HepG2 (cell line): ENCODE results near the gene RAB32. TPM values are rescaled to one million over a fixed set of nuclear protein-coding genes. Genes with fewer than 3 reads are reported as not detected.

Experiments used
- DNMT1 ChIP-seq: sonication (generic); formaldehyde crosslinking; IDR thresholded peaks from 2 replicates; pipeline ENCODE4 v1.5.1; 2020; ENCODE audit warnings: mild to moderate bottlenecking, missing genetic modification reagents
- HOXA3 ChIP-seq: sonication (generic); formaldehyde crosslinking; IDR thresholded peaks from 2 replicates; pipeline ENCODE4 v1.5.0; 2020; ENCODE audit warnings: missing genetic modification reagents
- MAFK ChIP-seq, 2 experiments: IDR thresholded peaks in 1 of 2; conservative IDR thresholded peaks in 1 of 2; 2 replicates each; pipeline ENCODE4 v1.6.1; 2011; ENCODE audit warnings: improper control_type of control experiment in 2 of 2, low read length in 2 of 2
- NCOA1 ChIP-seq: sonication (generic); formaldehyde crosslinking; IDR thresholded peaks from 2 replicates; pipeline ENCODE4 v1.9.0; 2021; ENCODE audit warnings: missing genetic modification reagents
- PHB2 ChIP-seq: fragments of 450-650 bp; IDR thresholded peaks from 2 replicates; pipeline ENCODE4 v1.6.1; 2018; ENCODE audit not compliant: partially characterized antibody
- PHF20 ChIP-seq: sonication (generic); formaldehyde crosslinking; IDR thresholded peaks from 2 replicates; pipeline ENCODE4 v1.5.0; 2020; ENCODE audit warnings: mild to moderate bottlenecking, missing genetic modification reagents
- POLR2A ChIP-seq, 2 experiments: IDR thresholded peaks; 2 replicates each; pipeline ENCODE4 v1.6.1; 2011; ENCODE audit warnings: low read depth in 2 of 2, low read length in 2 of 2, mild to moderate bottlenecking in 1 of 2, moderate library complexity in 1 of 2; ENCODE audit not compliant: insufficient read depth in 1 of 2
- RBFOX2 ChIP-seq: fragments of 200-400 bp; formaldehyde crosslinking; IDR thresholded peaks from 2 replicates; pipeline ENCODE4 v1.6.1; 2017; ENCODE audit warnings: low read depth, mild to moderate bottlenecking, low read length
- REPIN1 ChIP-seq: sonication (generic); formaldehyde crosslinking; IDR thresholded peaks from 2 replicates; pipeline ENCODE4 v1.8.0; 2022; ENCODE audit warnings: missing genetic modification reagents, low read depth, mild to moderate bottlenecking, borderline replicate concordance
- RFX3 ChIP-seq: IDR thresholded peaks from 2 replicates; pipeline ENCODE4 v1.6.1; 2016; ENCODE audit warnings: missing biosample characterization, missing genetic modification reagents
- SALL2 ChIP-seq: sonication (generic); formaldehyde crosslinking; IDR thresholded peaks from 2 replicates; pipeline ENCODE4 v1.8.1; 2023; ENCODE audit warnings: mild to moderate bottlenecking, missing genetic modification reagents, inconsistent platforms
- ZBTB43 ChIP-seq: sonication (generic); formaldehyde crosslinking; conservative IDR thresholded peaks from 2 replicates; pipeline ENCODE4 v1.4.0; 2020; ENCODE audit warnings: missing genetic modification reagents
- ZNF234 ChIP-seq: sonication (generic); formaldehyde crosslinking; conservative IDR thresholded peaks from 2 replicates; pipeline ENCODE4 v1.5.1; 2020; ENCODE audit warnings: mild to moderate bottlenecking, missing genetic modification reagents
- ZNF678 ChIP-seq: sonication (generic); formaldehyde crosslinking; IDR thresholded peaks from 2 replicates; pipeline ENCODE4 v1.4.0; 2020; ENCODE audit warnings: mild to moderate bottlenecking, missing genetic modification reagents
- ZNF83 ChIP-seq: sonication (generic); formaldehyde crosslinking; IDR thresholded peaks from 2 replicates; pipeline ENCODE4 v1.4.0; 2020; ENCODE audit warnings: missing genetic modification reagents, mild to moderate bottlenecking, borderline replicate concordance
- ZNF878 ChIP-seq: sonication (generic); formaldehyde crosslinking; IDR thresholded peaks from 2 replicates; pipeline ENCODE4 v1.8.1; 2023; ENCODE audit warnings: mild to moderate bottlenecking, missing genetic modification reagents, moderate library complexity
- polyA plus RNA-seq, 8 experiments: library from polyadenylated mRNA; depleted of rRNA in 3 of 8; stranded (reverse) in 7 of 8; unstranded in 1 of 8; fragments of >200 nt; fragmentation: Illumina TruSeq in 4 of 8; extraction: Trizol in 4 of 8; gene quantifications; 2 replicates each; pipeline versions ENCODE4 v1.2.1 to v1.2.3, GENCODE V29; 2011 to 2016; ENCODE audit warnings: low read depth in 4 of 8, missing spikeins in 1 of 8, mixed read lengths in 1 of 8; ENCODE audit not compliant: insufficient read depth in 1 of 8
- total RNA-seq, 5 experiments: library from RNA; depleted of rRNA; stranded (reverse); fragments of >200 nt; fragmentation: Illumina TruSeq; extraction: Trizol; gene quantifications; 2 replicates each; pipeline ENCODE4 v1.2.3, GENCODE V29; 2016; ENCODE audit warnings: low read depth in 1 of 5
- TF ChIP-seq, protein P1 (sequence below): sonication (generic); formaldehyde crosslinking; IDR thresholded peaks from 2 replicates; pipeline ENCODE4 v1.4.0; 2020; ENCODE audit warnings: mild to moderate bottlenecking, missing genetic modification reagents

Gene RAB32
- total and polyA plus RNA-seq, 2 of the 13 experiments (the other 11 are each of a cell fraction or from before 2014, with no cell fraction given) = 43.7 to 93.9 TPM

DNA sequence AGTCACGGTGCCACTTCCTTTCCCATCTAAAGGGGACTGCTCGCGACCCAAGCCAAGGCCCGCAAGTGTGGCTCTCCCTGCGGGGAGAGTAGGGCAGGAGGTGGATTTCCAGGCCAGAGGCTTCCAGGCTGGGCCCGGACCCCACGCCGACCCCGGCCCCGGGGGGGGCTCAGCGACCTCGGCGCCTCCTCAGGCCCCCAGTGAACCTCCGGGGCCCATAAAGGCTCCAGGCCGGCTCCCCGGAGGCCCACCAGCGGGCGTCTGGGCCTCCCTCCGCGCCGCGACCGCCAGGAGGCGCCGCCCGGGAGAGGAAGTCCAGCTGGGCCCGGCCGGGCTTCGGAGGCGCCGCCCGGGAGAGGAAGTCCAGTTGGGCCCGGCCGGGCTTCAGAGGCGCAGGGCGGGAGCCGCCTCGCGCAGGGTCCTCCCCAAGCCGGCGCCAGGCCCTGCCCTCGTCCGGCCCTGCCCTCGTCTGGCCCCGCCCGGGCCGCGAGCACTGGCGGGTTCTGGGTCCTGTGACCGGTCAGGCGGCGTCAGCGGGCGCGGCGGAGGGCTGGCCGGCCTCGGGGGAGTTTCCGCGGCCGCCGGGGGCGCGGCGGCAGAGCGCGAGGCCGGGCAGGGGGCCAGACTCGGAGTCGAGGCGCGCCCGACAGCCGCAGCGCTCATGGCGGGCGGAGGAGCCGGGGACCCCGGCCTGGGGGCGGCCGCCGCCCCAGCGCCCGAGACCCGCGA lies at the start of gene RAB32 (continued):
- TF ChIP-seq ZNF234 (CRISPR knock-in tag) (peak; percentile 85), HOXA3 (CRISPR knock-in tag) (peak; percentile 13; the same call in 1 of the 2 replicates), RFX3 (CRISPR knock-in tag) (no peak), ZBTB43 (CRISPR knock-in tag) (0 out of 2 replicates have a peak, but pooled peaks have one; percentile 5), PHB2 (no peak), POLR2A (IDR thresholded peaks at IDR 0.05; ENCODE audit: insufficient read depth in 1 of 2, low read depth in 2 of 2, low read length in 2 of 2) (peak in 1 of 2 experiments; percentile 81; a peak in 3 of 4 replicates), MAFK (conservative IDR thresholded peaks at IDR 0.05 in 1 of 2, IDR thresholded peaks at IDR 0.05 in 1 of 2; ENCODE audit: low read length in 2 of 2) (no peak; a peak in 1 of 4 replicates), ZNF878 (CRISPR knock-in tag) (peak; percentile 50; the same call in 1 of the 2 replicates), SALL2 (CRISPR knock-in tag) (no peak), ZNF678 (CRISPR knock-in tag) (peak; percentile 73; the same call in 1 of the 2 replicates), DNMT1 (no peak), ZNF83 (CRISPR knock-in tag) (no peak), RBFOX2 (peak; percentile 93), PHF20 (CRISPR knock-in tag) (peak; percentile 69), REPIN1 (peak; percentile 61; the same call in 1 of the 2 replicates), NCOA1 (CRISPR knock-in tag) (no peak)
- TF ChIP-seq, protein P1, sequence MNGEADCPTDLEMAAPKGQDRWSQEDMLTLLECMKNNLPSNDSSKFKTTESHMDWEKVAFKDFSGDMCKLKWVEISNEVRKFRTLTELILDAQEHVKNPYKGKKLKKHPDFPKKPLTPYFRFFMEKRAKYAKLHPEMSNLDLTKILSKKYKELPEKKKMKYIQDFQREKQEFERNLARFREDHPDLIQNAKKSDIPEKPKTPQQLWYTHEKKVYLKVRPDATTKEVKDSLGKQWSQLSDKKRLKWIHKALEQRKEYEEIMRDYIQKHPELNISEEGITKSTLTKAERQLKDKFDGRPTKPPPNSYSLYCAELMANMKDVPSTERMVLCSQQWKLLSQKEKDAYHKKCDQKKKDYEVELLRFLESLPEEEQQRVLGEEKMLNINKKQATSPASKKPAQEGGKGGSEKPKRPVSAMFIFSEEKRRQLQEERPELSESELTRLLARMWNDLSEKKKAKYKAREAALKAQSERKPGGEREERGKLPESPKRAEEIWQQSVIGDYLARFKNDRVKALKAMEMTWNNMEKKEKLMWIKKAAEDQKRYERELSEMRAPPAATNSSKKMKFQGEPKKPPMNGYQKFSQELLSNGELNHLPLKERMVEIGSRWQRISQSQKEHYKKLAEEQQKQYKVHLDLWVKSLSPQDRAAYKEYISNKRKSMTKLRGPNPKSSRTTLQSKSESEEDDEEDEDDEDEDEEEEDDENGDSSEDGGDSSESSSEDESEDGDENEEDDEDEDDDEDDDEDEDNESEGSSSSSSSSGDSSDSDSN = peak; percentile 97
